Stomach smooth muscle (tissue), 2 donors: ENCODE measurements around the gene TMEM38B.

Experiments used
- H3K27ac ChIP-seq: one replicate; pipeline ENCODE4 v1.7.0; 2013; ENCODE audit warnings: mild to moderate bottlenecking, low read length, inconsistent platforms
- H3K27me3 ChIP-seq, 2 donors: one replicate each; pipeline ENCODE4 v1.7.0; 2013; ENCODE audit warnings: low read length in 2 of 2; ENCODE audit not compliant: insufficient read depth in 2 of 2, control insufficient read depth in 1 of 2
- H3K36me3 ChIP-seq, 2 donors: one replicate each; pipeline ENCODE4 v1.7.0; 2013; ENCODE audit warnings: low read length in 2 of 2; ENCODE audit not compliant: control insufficient read depth in 2 of 2, insufficient read depth in 2 of 2
- H3K4me1 ChIP-seq: one replicate; pipeline ENCODE4 v1.7.0; 2013; ENCODE audit warnings: low read length; ENCODE audit not compliant: control insufficient read depth, insufficient read depth
- H3K4me3 ChIP-seq, 2 donors: one replicate each; pipeline ENCODE4 v1.7.0; 2013; ENCODE audit warnings: low read length in 2 of 2
- H3K9ac ChIP-seq, 2 donors: one replicate each; pipeline ENCODE4 v1.7.0; 2013; ENCODE audit warnings: low read length in 2 of 2, mild to moderate bottlenecking in 1 of 2
- H3K9me3 ChIP-seq, 2 donors: one replicate each; pipeline ENCODE4 v1.7.0; 2013; ENCODE audit warnings: low read length in 2 of 2; ENCODE audit not compliant: control insufficient read depth in 2 of 2
- donor health status: healthy.
- donor health status: Pancreatic carcinoma.

Gene TMEM38B

DNA sequence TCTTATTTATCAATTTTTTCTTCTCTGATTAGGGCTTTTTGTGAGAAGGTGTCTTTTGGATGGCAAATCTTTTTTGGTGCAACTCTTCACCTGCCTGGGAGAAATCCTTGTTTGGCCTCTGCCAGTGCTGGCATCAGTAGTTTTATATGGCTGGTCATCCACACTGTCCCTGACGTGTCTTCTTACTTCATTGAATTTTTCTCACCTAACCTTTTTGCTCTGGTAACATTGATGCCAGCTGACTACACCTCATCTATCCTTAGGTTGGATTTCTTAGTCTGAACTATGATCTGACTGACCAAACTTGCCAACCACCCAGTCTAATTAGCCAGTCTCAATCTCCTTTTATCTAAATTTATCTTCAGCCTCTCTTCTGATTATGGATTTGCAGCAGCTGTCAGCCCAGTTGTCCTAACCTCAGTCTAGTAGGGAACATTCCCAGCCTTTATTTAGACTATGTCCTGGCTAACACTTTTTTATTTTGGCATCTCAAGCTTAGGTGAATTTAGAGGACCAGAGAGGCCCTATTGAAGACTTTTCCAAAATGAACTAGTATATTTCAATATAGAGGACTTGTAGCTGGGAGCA, 10.6 kb upstream of the TMEM38B start:
- no peak overlapping the region for H3K27ac ChIP-seq
- no peak overlapping the region for H3K4me3 ChIP-seq
- H3K27me3 ChIP-seq, result no peaks in the 10 kb centered on the region
- no peak overlapping the region for H3K9ac ChIP-seq
- no peaks in the 10 kb centered on the region for H3K4me1 ChIP-seq
- no peaks in the 10 kb centered on the region for H3K9me3 ChIP-seq
- no peaks in the 10 kb centered on the region for H3K36me3 ChIP-seq

DNA sequence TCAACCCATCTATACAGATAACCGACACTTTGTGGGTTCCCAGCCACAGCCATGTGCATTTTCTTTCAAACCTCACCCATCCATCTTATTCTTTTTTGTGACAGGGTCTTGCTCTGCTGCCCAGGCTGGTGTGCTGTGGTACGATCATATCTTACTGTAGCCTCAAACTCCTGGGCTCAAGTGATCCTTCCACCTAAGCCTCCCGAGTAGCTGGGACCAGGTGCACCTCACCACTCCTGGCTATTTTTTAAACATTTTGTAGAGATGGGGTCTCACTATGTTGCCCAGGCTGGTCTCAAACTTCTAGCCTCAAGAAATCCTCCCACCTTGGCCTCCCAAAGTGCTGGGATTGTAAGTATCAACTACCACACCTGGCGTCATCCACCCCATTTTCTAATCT, 7.4 kb upstream of the TMEM38B start:
- no peak overlapping the region for H3K4me3 ChIP-seq
- no peaks in the 10 kb centered on the region for H3K4me1 ChIP-seq
- no peak overlapping the region for H3K27ac ChIP-seq
- peaks cover 0 to under 1% of the 10 kb centered on the region in 2 donors for H3K27me3 ChIP-seq
- no peaks in the 10 kb centered on the region for H3K36me3 ChIP-seq
- H3K9me3 ChIP-seq, result no peaks in the 10 kb centered on the region
- H3K9ac ChIP-seq, result no peak overlapping the region

DNA sequence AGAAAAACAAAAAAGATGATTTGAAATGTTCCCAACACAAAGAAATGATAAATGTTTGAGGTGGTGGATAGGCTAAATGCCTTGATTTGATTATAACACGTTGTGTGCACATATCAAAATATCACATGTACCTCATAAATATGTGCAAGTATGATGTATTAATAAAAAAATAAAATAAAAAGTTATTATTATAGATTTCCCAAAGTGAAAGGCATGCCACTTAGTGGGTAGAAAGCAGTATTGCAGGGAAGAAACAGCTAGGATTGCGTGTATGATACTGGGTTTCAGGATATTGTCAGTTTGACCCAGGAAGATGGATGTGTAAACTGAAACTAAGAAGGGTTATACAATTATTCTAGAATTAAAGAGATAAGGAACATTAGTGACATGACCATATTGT, 3.6 kb upstream of the TMEM38B start:
- no peaks in the 10 kb centered on the region for H3K9me3 ChIP-seq
- no peaks in the 10 kb centered on the region for H3K36me3 ChIP-seq
- no peak overlapping the region for H3K27ac ChIP-seq
- peaks cover 7% of the 10 kb centered on the region for H3K4me1 ChIP-seq
- no peak overlapping the region for H3K4me3 ChIP-seq
- H3K27me3 ChIP-seq, result peaks cover 8 to 10% of the 10 kb centered on the region in 2 donors
- H3K9ac ChIP-seq, result no peak overlapping the region

GRCh38 chr9:105693435-105694189, 729 bp upstream of the TMEM38B start:
- Histone ChIP-seq H3K4me3 (peak overlapping the region; percentile 79 to 81), H3K36me3 (no peaks in the 10 kb centered on the region), H3K27ac (no peak overlapping the region), H3K27me3 (peaks cover 8 to 10% of the 10 kb centered on the region in 2 donors), H3K9ac (peak overlapping the region; percentile 28 to 43), H3K4me1 (peaks cover 7% of the 10 kb centered on the region), H3K9me3 (no peaks in the 10 kb centered on the region)

DNA sequence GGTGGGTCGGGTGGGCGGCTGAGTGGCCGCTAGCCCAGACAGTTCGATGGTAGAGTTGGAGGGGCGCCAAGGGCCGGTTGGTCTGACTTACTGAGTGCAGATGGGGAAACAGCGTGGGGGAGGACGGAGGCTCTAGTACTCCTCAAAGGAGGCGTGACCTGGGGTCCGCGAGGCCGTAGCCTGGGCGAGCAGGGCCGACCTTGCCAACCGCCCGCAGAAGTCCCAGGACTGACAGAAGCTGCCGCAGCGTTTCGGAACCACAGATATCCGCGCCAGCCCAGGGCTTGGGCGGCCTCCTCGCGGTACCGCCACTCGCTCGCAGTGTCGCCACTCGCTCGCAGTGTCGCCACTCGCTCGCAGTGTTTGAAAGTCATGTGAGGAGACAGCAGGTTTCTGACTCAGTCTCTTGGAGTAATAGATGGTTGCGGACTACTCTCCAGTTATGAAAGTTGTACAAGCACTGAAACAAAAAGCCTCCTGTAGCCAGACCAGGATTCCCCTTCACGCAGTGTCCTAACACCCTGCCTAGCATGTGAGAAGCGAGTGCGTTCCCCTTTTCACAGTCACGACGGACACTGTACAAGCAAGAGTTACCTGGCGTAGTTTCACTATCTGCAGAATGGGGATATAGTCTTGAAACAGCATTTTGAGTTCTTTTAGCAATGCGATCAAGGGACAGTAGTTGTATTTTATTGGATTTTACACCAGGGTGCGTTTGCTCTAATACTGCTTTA, 674 bp downstream of the TMEM38B start:
- Histone ChIP-seq H3K27me3 (peaks cover 8 to 10% of the 10 kb centered on the region in 2 donors), H3K27ac (no peak overlapping the region), H3K4me1 (peaks cover 7% of the 10 kb centered on the region), H3K9ac (peak overlapping the region; percentile 51 to 52), H3K36me3 (no peaks in the 10 kb centered on the region), H3K4me3 (peak overlapping the region; percentile 79 to 81), H3K9me3 (no peaks in the 10 kb centered on the region)

DNA sequence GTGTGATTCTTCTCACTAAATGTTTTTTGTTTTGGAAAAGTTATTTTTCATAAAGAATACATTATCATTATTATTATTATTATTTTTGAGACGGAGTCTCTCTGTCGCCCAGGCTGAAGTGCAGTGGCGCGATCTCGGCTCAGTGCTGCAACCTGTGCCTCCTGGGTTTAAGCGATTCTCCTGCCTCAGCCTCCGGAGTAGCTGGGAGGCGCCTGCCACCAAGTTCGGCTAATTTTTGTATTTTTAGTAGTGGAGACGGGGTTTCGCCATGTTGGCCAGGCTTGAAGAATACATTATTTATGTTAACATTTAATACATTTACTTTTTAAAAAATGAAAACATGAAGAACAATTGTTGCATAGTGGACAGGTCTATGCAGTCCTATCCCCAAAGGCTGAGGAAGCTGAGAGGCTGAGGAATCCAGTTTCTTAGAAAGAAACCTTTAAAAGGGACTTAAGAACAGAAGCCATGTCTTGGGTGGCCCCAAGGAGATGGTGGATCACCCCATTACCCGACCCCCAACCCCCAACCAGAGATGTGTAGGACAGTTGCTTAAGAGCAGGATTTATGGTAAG, 2.0 kb downstream of the TMEM38B start:
- Histone ChIP-seq H3K4me3 (no peak overlapping the region), H3K27ac (no peak overlapping the region), H3K27me3 (peaks cover 8 to 10% of the 10 kb centered on the region in 2 donors), H3K9ac (no peak overlapping the region), H3K36me3 (no peaks in the 10 kb centered on the region), H3K9me3 (no peaks in the 10 kb centered on the region), H3K4me1 (peaks cover 7% of the 10 kb centered on the region)

GRCh38 chr9:105697871-105698270, 3.5 kb downstream of the TMEM38B start:
- H3K9me3 ChIP-seq, result no peaks in the 10 kb centered on the region
- no peak overlapping the region for H3K27ac ChIP-seq
- peaks cover 7% of the 10 kb centered on the region for H3K4me1 ChIP-seq
- no peak overlapping the region for H3K9ac ChIP-seq
- H3K36me3 ChIP-seq, result no peaks in the 10 kb centered on the region
- H3K4me3 ChIP-seq, result no peak overlapping the region
- H3K27me3 ChIP-seq, result peaks cover 6 to 8% of the 10 kb centered on the region in 2 donors

DNA sequence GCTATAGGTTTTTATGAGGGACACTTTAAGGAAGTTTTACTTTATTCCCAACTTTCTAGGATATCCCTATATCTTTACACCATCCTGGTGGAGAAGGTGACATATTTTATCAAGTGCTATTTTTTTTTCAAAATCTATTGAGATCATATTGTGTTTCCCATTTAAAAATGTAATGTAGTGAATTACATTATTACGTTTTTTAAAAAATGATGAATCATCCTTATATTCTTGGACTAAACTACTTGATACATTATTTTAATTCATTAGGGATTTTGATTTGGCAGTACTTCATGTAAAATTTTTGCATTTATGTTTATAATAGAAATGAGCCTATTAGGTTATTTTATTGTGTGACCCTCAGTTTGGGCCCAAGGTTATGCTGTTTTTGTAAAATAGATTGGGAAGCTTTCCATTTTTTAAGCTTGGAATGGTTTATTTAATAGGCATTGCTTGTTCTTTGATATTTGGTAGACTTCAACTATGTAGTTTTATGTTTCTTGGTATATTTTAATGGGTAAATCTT, 4.1 kb downstream of the TMEM38B start:
- H3K9ac ChIP-seq, result no peak overlapping the region
- H3K4me1 ChIP-seq, result peaks cover 5% of the 10 kb centered on the region
- H3K4me3 ChIP-seq, result no peak overlapping the region
- H3K36me3 ChIP-seq, result no peaks in the 10 kb centered on the region
- peaks cover 4 to 5% of the 10 kb centered on the region in 2 donors for H3K27me3 ChIP-seq
- no peak overlapping the region for H3K27ac ChIP-seq
- no peaks in the 10 kb centered on the region for H3K9me3 ChIP-seq

- Histone ChIP-seq H3K27ac (no peak overlapping the region), H3K27me3 (no peaks in the 10 kb centered on the region), H3K36me3 (no peaks in the 10 kb centered on the region), H3K4me1 (no peaks in the 10 kb centered on the region), H3K9me3 (no peaks in the 10 kb centered on the region), H3K9ac (no peak overlapping the region), H3K4me3 (no peak overlapping the region)
Observed at GRCh38 chr9:105700668-105701067, 6.3 kb downstream of the TMEM38B start.

- no peaks in the 10 kb centered on the region for H3K36me3 ChIP-seq
- H3K9ac ChIP-seq, result no peak overlapping the region
Observed at GRCh38 chr9:105701145-105701544, 6.8 kb downstream of the TMEM38B start.

More at GRCh38 chr9:105701145-105701544, 6.8 kb downstream of the TMEM38B start:
- Histone ChIP-seq H3K27me3 (no peaks in the 10 kb centered on the region), H3K27ac (no peak overlapping the region), H3K4me3 (no peak overlapping the region), H3K9me3 (no peaks in the 10 kb centered on the region), H3K4me1 (no peaks in the 10 kb centered on the region)
